Ascending aorta (tissue), 2 donors: ENCODE measurements around the gene OR7C1. TPM values are rescaled to one million over a fixed set of nuclear protein-coding genes. Genes with fewer than 3 reads are reported as not detected.

ENCODE experiments used
- DNase-seq, 2 donors: peaks; one replicate each; pipeline ENCODE4 v3.0.0-alpha.2; 2019; ENCODE audit warnings: low spot score in 2 of 2
- H3K27ac ChIP-seq, 2 donors: fragments of 200-600 bp; sonication (generic); one replicate each; pipeline ENCODE4 v1.5.1; 2016 to 2017; ENCODE audit warnings: mild to moderate bottlenecking in 1 of 2
- H3K27me3 ChIP-seq: fragments of 200-600 bp; sonication (generic); one replicate; pipeline ENCODE4 v1.5.1; 2017
- H3K36me3 ChIP-seq, 2 donors: fragments of 200-600 bp; sonication (generic); one replicate each; pipeline ENCODE4 v1.5.1; 2016
- H3K4me1 ChIP-seq, 2 donors: fragments of 200-600 bp; sonication (generic); one replicate each; pipeline ENCODE4 v1.5.1; 2016 to 2017; ENCODE audit warnings: mild to moderate bottlenecking in 1 of 2
- H3K4me3 ChIP-seq, 2 donors: fragments of 200-600 bp; sonication (generic); one replicate each; pipeline ENCODE4 v1.5.1; 2016 to 2017; ENCODE audit warnings: mild to moderate bottlenecking in 1 of 2
- H3K9me3 ChIP-seq, 2 donors: fragments of 200-600 bp; sonication (generic); one replicate each; pipeline ENCODE4 v1.5.1; 2016
- CTCF ChIP-seq, 3 experiments: fragments of 200-600 bp in 2 of 3; fragments of 450-650 bp in 1 of 3; sonication (generic) in 2 of 3; IDR thresholded peaks; one replicate each; pipeline ENCODE4 v1.5.1; 2016 to 2019; ENCODE audit warnings: antibody characterized with exemption in 3 of 3, mild to moderate bottlenecking in 1 of 3, moderate library complexity in 1 of 3
- intact Hi-C: fragments of 100-400 bp; cut with DNase I; formaldehyde crosslinking; loops from one replicate; pipeline ENCODE4 v1.15.1; 2023
- total RNA-seq: library from RNA; depleted of rRNA; stranded (reverse); fragments of >200 nt; gene quantifications from one replicate; pipeline ENCODE4 v1.1.0, GENCODE V29; 2016

OR7C1 gene
- total RNA-seq, 1 donor from 2014 or later: not detected

- intact Hi-C loops: no loop called here
- Histone ChIP-seq H3K4me1 (no peaks in the 10 kb centered on the region), H3K27me3 (no peaks in the 10 kb centered on the region), H3K36me3 (no peaks in the 10 kb centered on the region), H3K9me3 (no peaks in the 10 kb centered on the region), H3K4me3 (no peak overlapping the region), H3K27ac (no peak overlapping the region)
- DNase-seq: no peak
- no peak for TF ChIP-seq CTCF (IDR thresholded peaks at IDR 0.05)
Measured at GRCh38 chr19:14843169-14843568, 8.2 kb upstream of the OR7C1 start.

GRCh38 chr19:14840206-14840605, 5.2 kb upstream of the OR7C1 start:
- Histone ChIP-seq H3K36me3 (no peaks in the 10 kb centered on the region), H3K27ac (no peak overlapping the region), H3K4me3 (no peak overlapping the region), H3K4me1 (no peaks in the 10 kb centered on the region), H3K9me3 (no peaks in the 10 kb centered on the region), H3K27me3 (no peaks in the 10 kb centered on the region)
- no peak for TF ChIP-seq CTCF (IDR thresholded peaks at IDR 0.05)
- no peak for DNase-seq
- intact Hi-C loops: no loop called here

GRCh38 chr19:14837391-14837790, 2.4 kb upstream of the OR7C1 start:
- Histone ChIP-seq H3K4me1 (no peaks in the 10 kb centered on the region), H3K9me3 (no peaks in the 10 kb centered on the region), H3K27me3 (no peaks in the 10 kb centered on the region), H3K4me3 (no peak overlapping the region), H3K27ac (no peak overlapping the region), H3K36me3 (no peaks in the 10 kb centered on the region)
- DNase-seq: no peak
- intact Hi-C loops: no loop called here
- no peak for TF ChIP-seq CTCF (IDR thresholded peaks at IDR 0.05)

GRCh38 chr19:14830702-14831101, 4.3 kb downstream of the OR7C1 start:
- Histone ChIP-seq H3K4me1 (no peaks in the 10 kb centered on the region), H3K27me3 (no peaks in the 10 kb centered on the region), H3K36me3 (no peaks in the 10 kb centered on the region), H3K27ac (no peak overlapping the region), H3K4me3 (no peak overlapping the region), H3K9me3 (no peaks in the 10 kb centered on the region)
- no peak for DNase-seq
- no peak for TF ChIP-seq CTCF (IDR thresholded peaks at IDR 0.05)
- intact Hi-C loops: no loop called here

DNA sequence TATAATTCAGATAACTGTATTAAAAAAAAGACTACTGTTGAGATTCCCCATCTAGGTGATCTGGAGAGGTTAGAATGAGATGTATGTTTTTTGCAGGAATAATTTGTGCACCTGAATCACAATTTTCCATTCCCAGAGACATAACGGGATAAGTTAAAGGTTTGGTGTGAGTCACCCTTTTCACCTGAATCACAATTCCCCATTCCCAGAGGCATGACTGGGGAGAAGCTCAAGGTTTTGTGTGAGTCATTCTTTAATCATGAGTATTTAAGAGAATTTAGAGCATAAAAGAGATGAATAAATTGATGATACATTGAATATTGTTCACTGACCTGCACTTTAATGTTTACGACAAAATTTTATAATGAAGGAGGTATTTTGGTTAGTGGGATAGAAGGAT, 9.0 kb downstream of the OR7C1 start:
- H3K4me3 ChIP-seq: no peak overlapping the region
- DNase-seq: no peak
- H3K27me3 ChIP-seq: no peaks in the 10 kb centered on the region
- H3K4me1 ChIP-seq: no peaks in the 10 kb centered on the region
- TF ChIP-seq CTCF (IDR thresholded peaks at IDR 0.05): no peak
- intact Hi-C loops: no loop called here
- H3K27ac ChIP-seq: no peak overlapping the region
- no peaks in the 10 kb centered on the region for H3K36me3 ChIP-seq
- H3K9me3 ChIP-seq: no peaks in the 10 kb centered on the region

DNA sequence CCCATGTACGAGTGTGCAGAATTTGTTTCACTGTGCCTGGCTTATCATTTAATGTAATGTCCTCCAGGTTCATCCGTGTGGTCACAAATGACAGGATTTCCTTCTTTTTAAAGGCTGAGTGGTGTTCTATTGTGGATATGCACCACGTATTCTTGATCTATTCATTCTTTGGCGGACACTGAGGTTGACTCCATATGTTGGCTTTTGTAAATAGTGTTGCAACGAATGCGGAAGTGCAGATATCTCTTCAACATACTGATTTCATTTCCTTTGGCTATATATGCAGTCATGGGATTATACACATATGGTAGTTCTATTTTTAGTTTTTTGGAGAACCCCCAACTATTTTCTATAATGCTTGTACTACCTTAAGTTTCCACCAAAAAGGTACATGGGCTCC, 13.0 kb downstream of the OR7C1 start:
- DNase-seq: no peak
- no peaks in the 10 kb centered on the region for H3K36me3 ChIP-seq
- no peaks in the 10 kb centered on the region for H3K9me3 ChIP-seq
- no peak for TF ChIP-seq CTCF (IDR thresholded peaks at IDR 0.05)
- H3K27ac ChIP-seq: no peak overlapping the region
- H3K4me3 ChIP-seq: no peak overlapping the region
- intact Hi-C loops: no loop called here
- no peaks in the 10 kb centered on the region for H3K27me3 ChIP-seq
- no peaks in the 10 kb centered on the region for H3K4me1 ChIP-seq
